PC-3 (cell line): ENCODE results near the gene AJM1. TPM values are rescaled to one million over a fixed set of nuclear protein-coding genes. Genes with fewer than 3 reads are reported as not detected.
"Not testable (repeated sequence)": the region's sequence is repeated elsewhere in the genome, so short reads cannot be mapped to it uniquely, and the experiment has no call there.

Source experiments
- ATAC-seq: fragments of 200-7000 bp; cut with Tn5 transposase; 2 replicates; pipeline ENCODE4 v1.9.1; 2020; ENCODE audit warnings: mild to moderate bottlenecking, moderate library complexity
- BruUV-seq: library from RNA; stranded (reverse); fragments of 400-500 nt; replicated peaks from 2 replicates; lab custom pipeline; 2021; lab: Mats Ljungman, UMichigan
- CTCF ChIA-PET: fragments of 300-600 bp; sonication (Branson Sonifier 250); formaldehyde crosslinking; loops from one replicate; lab custom pipeline; 2022; ENCODE audit warnings: antibody characterized with exemption; lab: Charles Lee
- POLR2A ChIA-PET: fragments of 300-600 bp; sonication (Branson Sonifier 250); formaldehyde crosslinking; loops from one replicate; lab custom pipeline; 2022; ENCODE audit warnings: antibody characterized with exemption; ENCODE audit not compliant: unreplicated experiment; lab: Charles Lee
- DNase-seq: peaks from one replicate; pipeline ENCODE4 v3.0.0-alpha.2; 2015
- H2AFZ ChIP-seq: fragments of 300-600 bp; sonication (generic); 2 replicates; pipeline ENCODE4 v1.6.0; 2016; ENCODE audit warnings: antibody characterized with exemption, low read length
- H3F3A ChIP-seq: fragments of 300-600 bp; sonication (generic); one replicate; pipeline ENCODE4 v1.6.0; 2017; ENCODE audit warnings: antibody characterized with exemption, low read length, control low read depth, mild to moderate bottlenecking; ENCODE audit not compliant: unreplicated experiment
- H3K27ac ChIP-seq: fragments of 300-600 bp; sonication (generic); 2 replicates; pipeline ENCODE4 v1.5.1; 2016; ENCODE audit warnings: mild to moderate bottlenecking, low read length
- H3K27me3 ChIP-seq: fragments of 300-600 bp; sonication (generic); 2 replicates; pipeline ENCODE4 v1.6.1; 2016; ENCODE audit warnings: low read length, mixed read lengths
- H3K36me3 ChIP-seq: fragments of 300-600 bp; sonication (generic); 2 replicates; pipeline ENCODE4 v1.6.1; 2016; ENCODE audit warnings: low read depth, mixed run types, low read length, mixed read lengths
- H3K4me1 ChIP-seq: fragments of 300-600 bp; sonication (generic); 2 replicates; pipeline ENCODE4 v1.5.1; 2016; ENCODE audit warnings: low read length; ENCODE audit not compliant: insufficient read depth
- H3K4me2 ChIP-seq: fragments of 300-600 bp; sonication (generic); 2 replicates; pipeline ENCODE4 v1.6.0; 2016; ENCODE audit warnings: low read length
- H3K4me3 ChIP-seq: fragments of 300-600 bp; sonication (generic); 2 replicates; pipeline ENCODE4 v1.5.1; 2016; ENCODE audit warnings: mild to moderate bottlenecking, low read length, mixed read lengths
- H3K79me2 ChIP-seq: fragments of 300-600 bp; sonication (generic); 2 replicates; pipeline ENCODE4 v1.6.1; 2017; ENCODE audit warnings: low read length, mixed read lengths
- H3K9ac ChIP-seq: fragments of 300-600 bp; sonication (generic); 2 replicates; pipeline ENCODE4 v1.6.0; 2016; ENCODE audit warnings: mild to moderate bottlenecking, low read length
- H3K9me2 ChIP-seq: fragments of 300-600 bp; sonication (generic); replicated peaks from 2 replicates; pipeline ENCODE4 v1.6.1; 2016; ENCODE audit warnings: mixed run types, low read length, mixed read lengths
- H3K9me3 ChIP-seq: fragments of 300-600 bp; sonication (generic); 2 replicates; pipeline ENCODE4 v1.6.1; 2016; ENCODE audit warnings: low read length, mixed read lengths
- H4K20me1 ChIP-seq: fragments of 300-600 bp; sonication (generic); 2 replicates; pipeline ENCODE4 v1.6.1; 2016; ENCODE audit warnings: low read length, mixed read lengths
- CTCF ChIP-seq: fragments of 300-600 bp; sonication (generic); conservative IDR thresholded peaks from 2 replicates; pipeline ENCODE4 v1.5.1; 2017; ENCODE audit warnings: antibody characterized with exemption, low read depth, mild to moderate bottlenecking, low read length
- EZH2 ChIP-seq: fragments of 300-600 bp; sonication (generic); IDR thresholded peaks from one replicate; pipeline ENCODE4 v1.6.1; 2017; ENCODE audit warnings: antibody characterized with exemption, mild to moderate bottlenecking, low read length; ENCODE audit not compliant: unreplicated experiment
- EZH2phosphoT487 ChIP-seq: fragments of 300-600 bp; sonication (generic); IDR thresholded peaks from 2 replicates; pipeline ENCODE4 v1.6.1; 2018; ENCODE audit warnings: mild to moderate bottlenecking, antibody characterized with exemption, low read length, borderline replicate concordance
- intact Hi-C: fragments of 100-400 bp; cut with micrococcal nuclease; formaldehyde crosslinking; loops from 2 replicates; pipeline ENCODE4 v1.9.0; 2023
- total RNA-seq: library from RNA; depleted of rRNA; stranded (reverse); fragments of >200 nt; gene quantifications from 2 replicates; pipeline ENCODE4 v1.2.3, GENCODE V29; 2014

The AJM1 gene
- total RNA-seq, 1 experiment from 2014 or later, result 1.4 TPM

DNA sequence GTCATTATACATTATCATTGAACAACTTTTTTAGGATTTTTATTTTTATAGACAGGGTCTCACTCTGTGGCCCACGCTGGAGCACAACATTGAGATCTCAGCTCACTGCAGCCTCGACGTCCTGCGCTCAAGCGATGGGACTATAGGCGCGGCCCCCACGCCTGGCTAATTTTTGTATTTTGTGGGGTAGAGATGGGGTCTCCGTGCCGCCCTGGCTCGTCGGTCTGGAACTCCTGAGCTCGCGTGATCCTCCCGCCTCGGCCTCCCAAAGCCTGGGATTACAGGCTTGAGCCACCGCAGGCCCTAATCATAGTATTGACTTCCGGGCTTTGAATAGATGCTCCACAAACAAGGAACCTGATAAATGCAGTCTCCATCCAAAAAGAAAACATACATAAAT is 25.2 kb downstream of the AJM1 start:
- no peaks in the 10 kb centered on the region for H3K9me3 ChIP-seq
- no peaks in the 10 kb centered on the region for H3K27me3 ChIP-seq
- H3K4me2 ChIP-seq, result no peak overlapping the region
- H3F3A ChIP-seq, result no peaks in the 10 kb centered on the region
- peaks cover 27% of the 10 kb centered on the region for H3K79me2 ChIP-seq
- TF ChIP-seq EZH2 (no peak), EZH2phosphoT487 (no peak), CTCF (no peak)
- H3K4me1 ChIP-seq, result 0 out of 2 replicates have a peak, but pooled peaks cover 5% of the 10 kb centered on the region
- H3K27ac ChIP-seq, result no peak overlapping the region
- H4K20me1 ChIP-seq, result peaks cover 4% of the 10 kb centered on the region; the same call in 1 of the 2 replicates
- DNase-seq (no peak), ATAC-seq (no peak)
- ChIA-PET CTCF (no interaction called here), POLR2A (no interaction called here)
- no peaks in the 10 kb centered on the region for H3K9me2 ChIP-seq
- BruUV-seq, result no TSS peak
- H2AFZ ChIP-seq, result no peak overlapping the region
- intact Hi-C loops, result no loop called here
- H3K9ac ChIP-seq, result no peak overlapping the region
- peaks cover 15% of the 10 kb centered on the region for H3K36me3 ChIP-seq
- H3K4me3 ChIP-seq, result no peak overlapping the region

- intact Hi-C loops, result no loop called here
- Histone ChIP-seq H3K27ac (no peak overlapping the region), H3K4me1 (0 out of 2 replicates have a peak, but pooled peaks cover 5% of the 10 kb centered on the region), H3K79me2 (peaks cover 27% of the 10 kb centered on the region), H4K20me1 (peaks cover 4% of the 10 kb centered on the region; the same call in 1 of the 2 replicates), H3K4me3 (no peak overlapping the region), H3K27me3 (no peaks in the 10 kb centered on the region), H3K9me3 (0 out of 2 replicates have a peak, but pooled peaks cover 3% of the 10 kb centered on the region), H2AFZ (no peak overlapping the region), H3K4me2 (no peak overlapping the region), H3K36me3 (peaks cover 12% of the 10 kb centered on the region), H3F3A (no peaks in the 10 kb centered on the region), H3K9ac (no peak overlapping the region), H3K9me2 (no peaks in the 10 kb centered on the region)
- ATAC-seq (no peak), DNase-seq (no peak)
- ChIA-PET CTCF (no interaction called here), POLR2A (no interaction called here)
- no peak for TF ChIP-seq EZH2phosphoT487
- no peak for TF ChIP-seq EZH2
- TF ChIP-seq CTCF, result no peak
- BruUV-seq, result no TSS peak
Measured at GRCh38 chr9:136867917-136868316, 25.6 kb downstream of the AJM1 start.

DNA sequence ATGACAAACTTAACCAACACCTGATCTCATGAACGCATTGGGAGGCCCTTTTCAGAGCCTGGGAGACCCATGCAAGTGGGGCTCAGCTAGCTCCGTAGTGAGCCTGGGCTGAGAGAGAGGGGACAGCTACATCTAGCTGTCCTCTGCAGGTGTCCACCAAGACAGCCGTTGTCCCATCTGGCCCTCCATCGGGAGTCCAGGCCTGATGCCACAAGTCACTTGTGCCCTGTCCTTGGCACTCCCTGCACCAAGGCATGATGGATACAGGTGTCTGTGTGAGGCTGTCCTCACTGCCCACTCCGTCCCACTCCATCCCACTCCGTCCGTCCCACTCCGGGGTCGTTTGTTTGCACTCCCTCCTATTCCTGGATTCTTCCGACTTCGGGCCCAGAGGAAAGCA is 26.4 kb downstream of the AJM1 start:
- 0 out of 2 replicates have a peak, but pooled peaks cover 3% of the 10 kb centered on the region for H3K9me3 ChIP-seq
- no peak overlapping the region for H3K9ac ChIP-seq
- intact Hi-C loops, result no loop called here
- H3K27me3 ChIP-seq, result no peaks in the 10 kb centered on the region
- H2AFZ ChIP-seq, result no peak overlapping the region
- TF ChIP-seq EZH2phosphoT487 (no peak), EZH2 (no peak), CTCF (no peak)
- no peak overlapping the region for H3K4me2 ChIP-seq
- H3F3A ChIP-seq, result no peaks in the 10 kb centered on the region
- ATAC-seq (no peak), DNase-seq (no peak)
- peaks cover 5% of the 10 kb centered on the region for H3K36me3 ChIP-seq
- no peak overlapping the region for H3K4me3 ChIP-seq
- BruUV-seq, result no TSS peak
- no peaks in the 10 kb centered on the region for H3K9me2 ChIP-seq
- 0 out of 2 replicates have a peak, but pooled peaks cover 5% of the 10 kb centered on the region for H3K4me1 ChIP-seq
- no peak overlapping the region for H3K27ac ChIP-seq
- ChIA-PET CTCF (interaction anchor here (0.6 kb wide), 1 partner anchor 26 kb away, joined by 3 read pairs; no protein-coding TSS in a partner anchor), POLR2A (interaction anchor here (0.7 kb wide), 1 partner anchor 78 kb away, joined by 9 read pairs; the partner anchor contains the start of gene TMEM141)
- H3K79me2 ChIP-seq, result peaks cover 25% of the 10 kb centered on the region
- peaks cover 4% of the 10 kb centered on the region; the same call in 1 of the 2 replicates for H4K20me1 ChIP-seq

- intact Hi-C loops, result not testable (repeated sequence)
Measured at GRCh38 chr9:136869611-136870010, 27.3 kb downstream of the AJM1 start.

More at GRCh38 chr9:136869611-136870010, 27.3 kb downstream of the AJM1 start:
- H3K9me3 ChIP-seq, H3K4me3 ChIP-seq, H2AFZ ChIP-seq, POLR2A ChIA-PET, H3F3A ChIP-seq, H3K9me2 ChIP-seq, H3K4me1 ChIP-seq, DNase-seq, ATAC-seq, H3K36me3 ChIP-seq, BruUV-seq, H3K9ac ChIP-seq, H3K27ac ChIP-seq, H3K27me3 ChIP-seq, H4K20me1 ChIP-seq, CTCF ChIA-PET, H3K4me2 ChIP-seq: not testable (repeated sequence)
- H3K79me2 ChIP-seq, result peaks cover 15% of the 10 kb centered on the region
